ENCODE results near the gene MAGEA12.
"Not testable (repeated sequence)": the region's sequence is repeated elsewhere in the genome, so short reads cannot be mapped to it uniquely, and the experiment has no call there.

Gene MAGEA12, protein sequence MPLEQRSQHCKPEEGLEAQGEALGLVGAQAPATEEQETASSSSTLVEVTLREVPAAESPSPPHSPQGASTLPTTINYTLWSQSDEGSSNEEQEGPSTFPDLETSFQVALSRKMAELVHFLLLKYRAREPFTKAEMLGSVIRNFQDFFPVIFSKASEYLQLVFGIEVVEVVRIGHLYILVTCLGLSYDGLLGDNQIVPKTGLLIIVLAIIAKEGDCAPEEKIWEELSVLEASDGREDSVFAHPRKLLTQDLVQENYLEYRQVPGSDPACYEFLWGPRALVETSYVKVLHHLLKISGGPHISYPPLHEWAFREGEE

DNA sequence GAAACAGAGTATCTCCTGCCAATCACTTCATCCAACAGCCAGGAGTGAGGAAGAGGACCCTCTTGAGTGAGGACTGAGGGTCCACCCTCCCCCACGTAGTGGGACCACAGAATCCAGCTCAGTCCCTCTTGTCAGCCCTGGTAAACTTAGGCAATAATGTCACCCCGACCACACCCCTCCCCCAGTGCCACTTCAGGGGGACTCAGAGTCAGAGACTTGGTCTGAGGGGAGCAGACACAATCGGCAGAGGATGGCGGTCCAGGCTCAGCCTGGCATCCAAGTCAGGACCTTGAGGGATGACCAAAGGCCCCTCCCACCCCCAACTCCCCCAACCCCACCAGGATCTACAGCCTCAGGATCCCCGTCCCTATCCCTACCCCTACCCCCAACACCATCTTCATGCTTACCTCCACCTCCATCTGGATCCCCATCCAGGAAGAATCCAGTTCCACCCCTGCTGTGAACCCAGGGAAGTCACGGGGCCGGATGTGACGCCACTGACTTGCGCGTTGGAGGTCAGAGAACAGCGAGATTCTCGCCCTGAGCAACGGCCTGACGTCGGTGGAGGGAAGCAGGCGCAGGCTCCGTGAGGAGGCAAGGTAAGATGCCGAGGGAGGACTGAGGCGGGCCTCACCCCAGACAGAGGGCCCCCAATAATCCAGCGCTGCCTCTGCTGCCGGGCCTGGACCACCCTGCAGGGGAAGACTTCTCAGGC lies at the start of gene MAGEA12, which contains the start of gene CSAG1:
Gene MAGEA12 (plus strand): TSS at position 497 of the 715 bp plus-strand sequence. CDS start 2,405 bp downstream, outside the sequence.
Gene CSAG1 (minus strand): TSS at position 461 of the 715 bp plus-strand sequence. CDS start 1,261 bp downstream, outside the sequence.
- TF ChIP-seq, protein P1, sequence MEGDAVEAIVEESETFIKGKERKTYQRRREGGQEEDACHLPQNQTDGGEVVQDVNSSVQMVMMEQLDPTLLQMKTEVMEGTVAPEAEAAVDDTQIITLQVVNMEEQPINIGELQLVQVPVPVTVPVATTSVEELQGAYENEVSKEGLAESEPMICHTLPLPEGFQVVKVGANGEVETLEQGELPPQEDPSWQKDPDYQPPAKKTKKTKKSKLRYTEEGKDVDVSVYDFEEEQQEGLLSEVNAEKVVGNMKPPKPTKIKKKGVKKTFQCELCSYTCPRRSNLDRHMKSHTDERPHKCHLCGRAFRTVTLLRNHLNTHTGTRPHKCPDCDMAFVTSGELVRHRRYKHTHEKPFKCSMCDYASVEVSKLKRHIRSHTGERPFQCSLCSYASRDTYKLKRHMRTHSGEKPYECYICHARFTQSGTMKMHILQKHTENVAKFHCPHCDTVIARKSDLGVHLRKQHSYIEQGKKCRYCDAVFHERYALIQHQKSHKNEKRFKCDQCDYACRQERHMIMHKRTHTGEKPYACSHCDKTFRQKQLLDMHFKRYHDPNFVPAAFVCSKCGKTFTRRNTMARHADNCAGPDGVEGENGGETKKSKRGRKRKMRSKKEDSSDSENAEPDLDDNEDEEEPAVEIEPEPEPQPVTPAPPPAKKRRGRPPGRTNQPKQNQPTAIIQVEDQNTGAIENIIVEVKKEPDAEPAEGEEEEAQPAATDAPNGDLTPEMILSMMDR (IDR thresholded peaks at IDR 0.05; ENCODE audit: extremely low read depth, missing control alignments), result no peak
- no peak for DNase-seq (ENCODE audit: low spot score)

DNA sequence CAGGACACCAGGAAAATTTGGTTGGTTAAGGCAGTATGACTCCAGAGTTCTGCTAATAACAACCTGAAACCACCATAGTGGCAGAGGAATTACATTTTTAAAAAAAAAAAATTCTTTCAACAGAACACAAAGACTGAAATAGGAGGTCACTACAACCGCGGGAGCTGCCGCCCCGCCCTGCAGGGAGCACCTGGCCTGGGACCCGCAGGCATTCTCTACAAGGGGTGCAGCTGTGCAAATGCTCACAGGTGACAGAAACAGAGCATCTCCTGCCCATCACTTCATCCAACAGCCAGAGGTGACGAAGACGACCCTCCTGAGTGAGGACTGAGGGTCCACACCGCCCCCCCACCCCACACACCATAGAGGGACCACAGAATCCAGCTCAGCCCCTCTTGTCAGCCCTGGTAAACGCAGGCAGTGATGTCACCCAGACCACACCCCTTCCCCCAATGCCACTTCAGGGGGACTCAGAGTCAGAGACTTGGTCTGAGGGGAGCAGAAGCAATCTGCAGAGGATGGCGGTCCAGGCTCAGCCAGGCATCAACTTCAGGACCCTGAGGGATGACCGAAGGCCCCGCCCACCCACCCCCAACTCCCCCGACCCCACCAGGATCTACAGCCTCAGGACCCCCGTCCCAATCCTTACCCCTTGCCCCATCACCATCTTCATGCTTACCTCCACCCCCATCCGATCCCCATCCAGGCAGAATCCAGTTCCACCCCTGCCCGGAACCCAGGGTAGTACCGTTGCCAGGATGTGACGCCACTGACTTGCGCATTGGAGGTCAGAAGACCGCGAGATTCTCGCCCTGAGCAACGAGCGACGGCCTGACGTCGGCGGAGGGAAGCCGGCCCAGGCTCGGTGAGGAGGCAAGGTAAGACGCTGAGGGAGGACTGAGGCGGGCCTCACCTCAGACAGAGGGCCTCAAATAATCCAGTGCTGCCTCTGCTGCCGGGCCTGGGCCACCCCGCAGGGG lies 35.3 kb upstream of the MAGEA12 start, which contains the start of gene MAGEA3:
Gene MAGEA3 (plus strand): TSS at position 843 of the 980 bp plus-strand sequence. CDS start 2,039 bp downstream, outside the sequence.
- DNase-seq (ENCODE audit: low spot score), result not testable (repeated sequence)

DNA sequence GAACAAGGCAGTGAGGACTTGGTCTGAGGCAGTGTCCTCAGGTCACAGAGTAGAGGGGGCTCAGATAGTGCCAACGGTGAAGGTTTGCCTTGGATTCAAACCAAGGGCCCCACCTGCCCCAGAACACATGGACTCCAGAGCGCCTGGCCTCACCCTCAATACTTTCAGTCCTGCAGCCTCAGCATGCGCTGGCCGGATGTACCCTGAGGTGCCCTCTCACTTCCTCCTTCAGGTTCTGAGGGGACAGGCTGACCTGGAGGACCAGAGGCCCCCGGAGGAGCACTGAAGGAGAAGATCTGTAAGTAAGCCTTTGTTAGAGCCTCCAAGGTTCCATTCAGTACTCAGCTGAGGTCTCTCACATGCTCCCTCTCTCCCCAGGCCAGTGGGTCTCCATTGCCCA lies 33.2 kb upstream of the MAGEA12 start:
- not testable (repeated sequence) for DNase-seq (ENCODE audit: low spot score)

DNA sequence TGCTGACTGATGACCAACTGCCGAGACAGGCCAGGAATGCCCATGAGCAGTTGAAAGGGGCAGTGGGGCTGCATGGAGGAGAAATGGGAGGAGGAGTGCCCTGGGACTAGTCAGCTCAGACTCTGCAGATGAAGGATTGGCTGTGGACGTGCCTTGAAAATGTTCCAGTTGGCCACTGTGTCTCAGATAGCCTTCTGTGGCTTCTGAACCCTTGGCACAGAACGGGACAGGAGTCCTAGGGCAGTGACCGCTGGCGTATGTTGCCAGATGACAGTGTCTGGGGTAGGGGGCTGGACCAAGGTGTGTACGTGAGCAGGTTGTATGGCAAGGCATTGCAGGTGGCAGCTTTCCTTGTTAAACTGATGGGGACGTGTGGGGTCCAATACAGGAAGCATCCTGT lies 27.1 kb upstream of the MAGEA12 start:
- not testable (repeated sequence) for DNase-seq (ENCODE audit: low spot score)

DNA sequence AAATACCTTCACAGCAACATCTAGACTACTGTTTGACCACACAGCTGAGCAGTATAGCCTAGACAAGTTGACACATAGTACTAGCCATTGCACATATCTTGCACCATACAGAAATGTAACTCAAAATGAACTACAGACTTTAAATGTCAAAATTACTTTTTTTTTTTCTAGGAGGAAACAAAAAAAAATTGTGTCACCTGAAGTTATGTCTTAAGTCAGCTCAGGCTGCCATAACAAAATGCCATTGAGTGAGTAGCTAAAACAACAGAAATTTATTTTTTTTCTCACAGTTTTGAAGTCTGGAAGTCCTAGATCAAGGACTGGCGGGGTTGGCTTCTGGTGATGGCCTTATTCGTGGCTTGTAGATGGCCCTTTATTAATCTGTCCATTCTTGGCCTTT lies 24.4 kb upstream of the MAGEA12 start, which contains the start of gene CSAG2:
Gene CSAG2 (minus strand): TSS at position 101 of the 400 bp plus-strand sequence. CDS start 161 bp downstream, outside the sequence.
- DNase-seq (ENCODE audit: low spot score), result not testable (repeated sequence)

DNA sequence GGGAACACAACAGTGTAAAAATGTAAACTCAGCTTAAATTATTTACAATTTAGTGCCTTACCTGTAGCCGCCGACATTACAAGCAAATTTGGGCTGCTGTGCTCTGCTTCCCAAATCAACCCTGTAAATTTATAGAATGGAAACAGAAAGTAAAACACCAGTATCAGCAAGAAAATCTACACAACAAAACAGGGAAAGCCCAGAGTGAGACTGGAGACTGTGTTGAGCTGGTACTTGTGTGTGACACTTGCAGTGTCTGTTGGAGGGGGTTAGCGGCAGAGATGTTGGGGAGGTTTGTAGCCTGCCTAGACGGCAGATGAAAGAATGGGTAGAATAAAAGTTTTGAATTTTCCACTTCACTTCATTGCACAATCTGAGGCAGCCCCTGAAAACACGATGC lies 20.4 kb upstream of the MAGEA12 start:
- DNase-seq (ENCODE audit: low spot score), result not testable (repeated sequence)

DNA sequence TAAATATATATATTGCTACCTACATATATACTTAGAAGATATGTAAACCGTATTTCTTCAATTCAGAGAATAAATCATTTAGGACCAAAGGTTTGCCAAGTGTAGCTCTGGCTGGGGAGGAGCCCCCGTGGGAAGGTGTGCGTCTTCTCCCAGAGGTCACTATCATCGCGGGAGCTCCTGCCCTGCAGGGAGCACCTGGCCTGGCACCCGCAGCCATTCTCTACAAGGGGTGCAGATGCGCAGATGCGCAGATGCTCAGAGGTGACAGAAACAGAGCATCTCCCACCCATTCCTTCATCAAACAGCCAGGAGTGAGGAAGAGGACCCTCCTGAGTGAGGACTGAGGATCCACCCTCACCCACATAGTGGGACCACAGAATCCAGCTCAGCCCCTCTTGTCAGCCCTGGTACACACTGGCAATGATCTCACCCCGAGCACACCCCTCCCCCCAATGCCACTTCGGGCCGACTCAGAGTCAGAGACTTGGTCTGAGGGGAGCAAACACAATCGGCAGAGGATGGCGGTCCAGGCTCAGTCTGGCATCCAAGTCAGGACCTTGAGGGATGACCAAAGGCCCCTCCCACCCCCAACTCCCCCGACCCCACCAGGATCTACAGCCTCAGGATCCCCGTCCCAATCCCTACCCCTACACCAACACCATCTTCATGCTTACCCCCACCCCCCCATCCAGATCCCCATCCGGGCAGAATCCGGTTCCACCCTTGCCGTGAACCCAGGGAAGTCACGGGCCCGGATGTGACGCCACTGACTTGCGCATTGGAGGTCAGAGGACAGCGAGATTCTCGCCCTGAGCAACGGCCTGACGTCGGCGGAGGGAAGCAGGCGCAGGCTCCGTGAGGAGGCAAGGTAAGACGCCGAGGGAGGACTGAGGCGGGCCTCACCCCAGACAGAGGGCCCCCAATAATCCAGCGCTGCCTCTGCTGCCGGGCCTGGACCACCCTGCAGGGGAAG lies 19.5 kb upstream of the MAGEA12 start, which contains the start of gene MAGEA2B:
Gene MAGEA2B (plus strand): TSS at position 814 of the 973 bp plus-strand sequence. CDS start 2,479 bp downstream, outside the sequence.
- DNase-seq (ENCODE audit: low spot score), result not testable (repeated sequence)

DNA sequence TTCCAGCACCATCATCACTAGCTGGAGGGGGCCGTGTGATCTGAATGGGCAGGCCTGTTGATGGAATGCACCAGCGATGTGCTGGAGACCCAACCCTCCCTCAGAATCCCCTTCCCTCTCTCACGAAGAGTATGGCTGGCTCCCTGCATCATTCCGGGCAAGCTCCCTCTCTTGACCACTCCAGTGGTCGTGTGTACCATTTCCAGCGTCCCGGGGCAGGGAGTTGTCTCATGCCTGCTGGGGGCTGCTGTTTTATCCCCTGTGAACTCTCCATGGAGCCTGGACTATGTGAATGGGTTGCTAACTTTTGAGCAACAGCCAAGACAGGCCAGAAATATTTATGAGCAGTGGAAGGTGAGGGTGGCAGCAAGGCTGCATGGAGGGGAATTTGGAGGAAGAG lies 8.1 kb upstream of the MAGEA12 start:
- DNase-seq (ENCODE audit: low spot score), result no peak
- TF ChIP-seq, protein P1 (IDR thresholded peaks at IDR 0.05; ENCODE audit: extremely low read depth, missing control alignments), result no peak

DNA sequence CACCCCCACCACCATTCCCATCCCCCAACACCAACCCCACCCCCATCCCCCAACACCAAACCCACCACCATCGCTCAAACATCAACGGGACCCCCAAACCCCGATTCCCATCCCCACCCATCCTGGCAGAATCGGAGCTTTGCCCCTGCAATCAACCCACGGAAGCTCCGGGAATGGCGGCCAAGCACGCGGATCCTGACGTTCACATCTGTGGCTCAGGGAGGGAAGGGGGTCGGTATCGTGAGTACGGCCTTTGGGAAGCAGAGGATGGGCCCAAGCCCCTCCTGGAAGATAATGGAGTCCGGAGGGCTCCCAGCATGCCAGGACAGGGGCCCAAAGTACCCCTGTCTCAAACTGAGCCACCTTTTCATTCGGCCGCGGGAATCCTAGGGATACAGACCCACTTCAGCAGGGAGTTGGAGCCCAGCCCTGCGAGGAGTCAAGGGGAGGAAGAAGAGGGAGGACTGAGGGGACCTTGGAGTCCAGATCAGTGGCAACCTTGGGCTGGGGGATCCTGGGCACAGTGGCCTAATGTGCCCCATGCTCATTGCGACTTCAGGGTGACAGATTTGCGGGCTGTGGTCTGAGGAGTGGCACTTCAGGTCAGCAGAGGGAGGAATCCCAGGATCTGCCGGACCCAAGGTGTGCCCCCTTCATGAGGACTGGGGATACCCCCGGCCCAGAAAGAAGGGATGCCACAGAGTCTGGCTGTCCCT lies 744 bp downstream of the MAGEA12 start:
- DNase-seq (ENCODE audit: low spot score), result not testable (repeated sequence)

DNA sequence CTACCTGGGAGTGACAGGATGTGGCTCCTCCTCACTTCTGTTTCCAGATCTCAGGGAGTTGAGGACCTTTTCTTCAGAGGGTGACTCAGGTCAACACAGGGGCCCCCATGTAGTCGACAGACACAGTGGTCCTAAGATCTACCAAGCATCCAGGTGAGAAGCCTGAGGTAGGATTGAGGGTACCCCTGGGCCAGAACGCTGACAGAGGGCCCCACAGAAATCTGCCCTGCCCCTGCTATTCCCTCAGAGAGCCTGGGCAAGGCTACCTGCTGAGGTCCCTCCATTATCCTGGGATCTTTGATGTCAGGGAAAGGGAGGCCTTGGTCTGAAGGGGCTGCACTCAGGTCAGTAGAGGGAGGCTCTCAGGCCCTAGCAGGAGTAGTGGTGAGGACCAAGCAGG lies 1.5 kb downstream of the MAGEA12 start:
- no peak for DNase-seq (ENCODE audit: low spot score)
- TF ChIP-seq, protein P1 (IDR thresholded peaks at IDR 0.05; ENCODE audit: extremely low read depth, missing control alignments), result no peak
